ENCODE data around the gene WDR64.

WDR64 gene

GRCh38 chr1:241838897-241839296 is 186.8 kb downstream of the WDR64 start:
- DNase-seq (ENCODE audit: low spot score): no peak

GRCh38 chr1:241839369-241839979 is 187.4 kb downstream of the WDR64 start:
- DNase-seq (ENCODE audit: low spot score): no peak

GRCh38 chr1:241840164-241840563 is 188.1 kb downstream of the WDR64 start:
- DNase-seq (ENCODE audit: low spot score): no peak

GRCh38 chr1:241841691-241842090 is 189.6 kb downstream of the WDR64 start:
- DNase-seq (ENCODE audit: low spot score): no peak

GRCh38 chr1:241842565-241842964 is 190.5 kb downstream of the WDR64 start:
- peak; percentile 33 for DNase-seq (ENCODE audit: low spot score)

GRCh38 chr1:241844593-241844992 is 192.5 kb downstream of the WDR64 start:
- DNase-seq (ENCODE audit: low spot score): no peak

GRCh38 chr1:241846375-241846774 is 194.3 kb downstream of the WDR64 start:
- no peak for DNase-seq (ENCODE audit: low spot score)

GRCh38 chr1:241846862-241847539 is 194.9 kb downstream of the WDR64 start:
- DNase-seq (ENCODE audit: low spot score): no peak

GRCh38 chr1:241847540-241847795 is 195.4 kb downstream of the WDR64 start:
- DNase-seq (ENCODE audit: low spot score): no peak

GRCh38 chr1:241847796-241848685 is 196.0 kb downstream of the WDR64 start, which contains the start of gene EXO1:
Gene EXO1 (plus strand): TSS chr1:241848204. CDS start chr1:241850426, 2,222 bp downstream.
- DNase-seq (ENCODE audit: low spot score): peak; percentile 94

GRCh38 chr1:241848686-241849344 is 196.7 kb downstream of the WDR64 start:
- DNase-seq (ENCODE audit: low spot score): no peak

GRCh38 chr1:241849345-241849695 is 197.2 kb downstream of the WDR64 start:
- DNase-seq (ENCODE audit: low spot score): no peak
